Fibroblast of skin of left quadriceps (primary cell): Measurements from ENCODE around the gene SPINK9.

Experiments
- DNase-seq, 2 experiments: peaks; one replicate each; pipeline ENCODE4 v3.0.0-alpha.2; 2013; ENCODE audit warnings: low read depth in 2 of 2

SPINK9 gene

GRCh38 chr5:148368299-148368698 lies 32.9 kb downstream of the SPINK9 start:
- no peak for DNase-seq

- DNase-seq = no peak
These were observed 36.9 kb downstream of the SPINK9 start for GRCh38 chr5:148372166-148372725.

- DNase-seq = no peak
These were observed 37.5 kb downstream of the SPINK9 start for GRCh38 chr5:148372893-148373292.

- peak; percentile 37 to 44 for DNase-seq
These were observed 39.5 kb downstream of the SPINK9 start for GRCh38 chr5:148374690-148375360.

- DNase-seq = no peak
These were observed 40.8 kb downstream of the SPINK9 start for GRCh38 chr5:148376198-148376597.

GRCh38 chr5:148378670-148379069 lies 43.3 kb downstream of the SPINK9 start:
- DNase-seq = no peak

GRCh38 chr5:148379340-148379739 lies 44.0 kb downstream of the SPINK9 start:
- DNase-seq = no peak

- no peak for DNase-seq
These were observed 46.5 kb downstream of the SPINK9 start for GRCh38 chr5:148381906-148382305.

- no peak for DNase-seq
These were observed 47.6 kb downstream of the SPINK9 start for GRCh38 chr5:148382961-148383360.

GRCh38 chr5:148383564-148384379 lies 48.4 kb downstream of the SPINK9 start, which contains the start of gene FBXO38:
TSS of gene FBXO38 (plus strand) at chr5:148383958. CDS start at chr5:148394777, 10,819 bp downstream.
- DNase-seq = peak; percentile 90

- DNase-seq = no peak
These were observed 49.0 kb downstream of the SPINK9 start for GRCh38 chr5:148384380-148384737.

- no peak for DNase-seq
These were observed 49.7 kb downstream of the SPINK9 start for GRCh38 chr5:148385094-148385493.

GRCh38 chr5:148386041-148386440 lies 50.7 kb downstream of the SPINK9 start:
- DNase-seq = no peak

GRCh38 chr5:148387325-148387724 lies 52.0 kb downstream of the SPINK9 start:
- peak; percentile 69 to 73 for DNase-seq

GRCh38 chr5:148388696-148389095 lies 53.3 kb downstream of the SPINK9 start:
- no peak for DNase-seq
